Stomach (tissue), 4 donors: ENCODE measurements around the gene KIAA1217.

Experiments used
- EP300 ChIP-seq: sonication (generic); formaldehyde crosslinking; IDR thresholded peaks from one replicate; pipeline ENCODE4 v1.6.1; 2017; ENCODE audit warnings: antibody characterized with exemption
- POLR2A ChIP-seq, 4 donors: fragments of 450-650 bp; IDR thresholded peaks; one replicate each; pipeline ENCODE4 v1.6.1; 2016; ENCODE audit warnings: antibody characterized with exemption in 4 of 4, control low read depth in 2 of 4, mild to moderate bottlenecking in 1 of 4, moderate library complexity in 1 of 4

DNA sequence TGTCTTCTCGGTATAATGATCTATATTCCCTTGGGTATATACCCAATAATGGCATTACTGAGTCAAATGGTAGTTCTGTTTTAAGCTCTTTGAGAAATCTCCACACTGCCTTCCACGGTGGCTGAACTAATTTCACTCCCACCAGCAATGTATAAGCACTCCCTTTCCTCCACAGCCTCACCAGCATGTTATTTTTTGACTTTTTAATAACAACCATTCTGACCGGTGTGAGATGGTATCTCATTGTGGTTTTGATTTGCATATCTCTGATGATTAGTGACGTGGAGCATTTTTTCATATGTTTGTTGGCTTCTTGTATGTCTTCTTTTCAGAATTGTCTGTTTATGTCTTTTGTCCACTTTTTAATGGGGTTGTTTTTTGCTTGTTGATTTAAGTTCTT, 33.6 kb downstream of the KIAA1217 start:
- TF ChIP-seq POLR2A (IDR thresholded peaks at IDR 0.05), result no peak
- no peak for TF ChIP-seq EP300
